D721Med (cell line): ENCODE data around the gene LPCAT2.

Experiments used
- DNase-seq: peaks from one replicate; pipeline ENCODE4 v3.0.0; 2011; ENCODE audit warnings: low spot score; ENCODE audit not compliant: insufficient read length
- FAIRE-seq: peaks from 2 replicates; lab custom pipeline; 2011; peaks lifted over from hg19 to GRCh38; lab: Jason Lieb, UNC
- TF ChIP-seq, protein P1 (sequence below): IDR thresholded peaks from 2 replicates; pipeline ENCODE4 v1.5.1; 2012; ENCODE audit warnings: mild to moderate bottlenecking, control low read depth; ENCODE audit not compliant: insufficient read depth; ENCODE audit errors: missing control alignments

LPCAT2 gene

DNA sequence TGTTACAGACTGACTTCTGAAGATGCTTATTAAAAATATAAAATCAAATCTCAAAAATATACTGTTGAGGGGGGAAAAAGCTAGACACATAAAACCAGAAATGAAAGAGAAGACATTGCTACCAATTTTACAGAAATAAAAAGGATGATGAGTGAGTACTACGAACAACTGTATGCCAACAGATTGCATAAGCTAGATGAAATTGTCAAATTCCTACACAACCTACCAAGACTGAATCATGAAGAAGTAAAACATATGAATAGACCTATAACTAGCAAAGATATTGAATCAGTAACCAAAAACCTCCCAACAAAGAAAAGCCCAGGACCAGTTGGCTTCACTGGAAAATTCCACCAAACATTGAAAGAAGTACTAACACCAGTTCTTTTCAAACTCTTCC lies 54.1 kb downstream of the LPCAT2 start:
- FAIRE-seq (no peak), DNase-seq (no peak)

DNA sequence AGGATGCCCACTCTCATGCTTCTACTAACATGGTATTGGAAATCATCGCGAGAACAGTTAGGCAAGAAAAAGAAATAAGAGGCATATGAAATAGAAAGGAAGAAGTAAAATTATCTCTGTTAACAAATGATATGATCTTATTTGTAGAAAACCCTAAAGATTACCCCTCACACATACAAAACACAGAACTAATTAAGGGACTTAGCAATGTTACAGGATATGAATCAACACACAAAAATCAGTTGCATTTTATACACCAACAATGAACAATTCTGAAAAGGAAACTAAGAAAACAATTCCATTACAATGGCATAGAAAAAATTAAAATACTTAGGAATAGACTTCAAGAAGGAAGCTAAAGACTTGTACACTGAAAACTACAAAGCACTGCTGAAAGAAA lies 54.9 kb downstream of the LPCAT2 start:
- TF ChIP-seq, protein P1, sequence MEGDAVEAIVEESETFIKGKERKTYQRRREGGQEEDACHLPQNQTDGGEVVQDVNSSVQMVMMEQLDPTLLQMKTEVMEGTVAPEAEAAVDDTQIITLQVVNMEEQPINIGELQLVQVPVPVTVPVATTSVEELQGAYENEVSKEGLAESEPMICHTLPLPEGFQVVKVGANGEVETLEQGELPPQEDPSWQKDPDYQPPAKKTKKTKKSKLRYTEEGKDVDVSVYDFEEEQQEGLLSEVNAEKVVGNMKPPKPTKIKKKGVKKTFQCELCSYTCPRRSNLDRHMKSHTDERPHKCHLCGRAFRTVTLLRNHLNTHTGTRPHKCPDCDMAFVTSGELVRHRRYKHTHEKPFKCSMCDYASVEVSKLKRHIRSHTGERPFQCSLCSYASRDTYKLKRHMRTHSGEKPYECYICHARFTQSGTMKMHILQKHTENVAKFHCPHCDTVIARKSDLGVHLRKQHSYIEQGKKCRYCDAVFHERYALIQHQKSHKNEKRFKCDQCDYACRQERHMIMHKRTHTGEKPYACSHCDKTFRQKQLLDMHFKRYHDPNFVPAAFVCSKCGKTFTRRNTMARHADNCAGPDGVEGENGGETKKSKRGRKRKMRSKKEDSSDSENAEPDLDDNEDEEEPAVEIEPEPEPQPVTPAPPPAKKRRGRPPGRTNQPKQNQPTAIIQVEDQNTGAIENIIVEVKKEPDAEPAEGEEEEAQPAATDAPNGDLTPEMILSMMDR: no peak
- DNase-seq: no peak
- FAIRE-seq: no peak

More for the DNA sequence above, 54.1 kb downstream of the LPCAT2 start:
- TF ChIP-seq, protein P1: no peak

DNA sequence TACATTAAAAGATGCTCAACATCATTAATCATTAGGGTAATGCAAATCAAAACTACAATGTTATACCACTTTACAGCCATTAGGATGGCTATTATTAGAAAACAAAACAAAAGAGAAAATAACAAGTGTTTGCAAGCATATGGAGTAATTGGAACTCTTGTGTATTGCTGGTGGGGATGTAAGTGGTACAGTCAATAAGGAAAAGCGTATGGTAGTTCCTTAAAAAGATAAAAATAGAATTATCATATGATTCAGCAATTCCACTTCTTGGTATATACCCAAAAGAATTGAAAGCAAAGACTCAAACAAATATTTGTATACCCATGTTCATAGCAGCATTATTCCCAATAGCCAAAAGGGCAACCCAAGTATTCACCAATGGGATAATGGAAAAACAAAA lies 56.2 kb downstream of the LPCAT2 start:
- DNase-seq (no peak), FAIRE-seq (no peak)
- TF ChIP-seq, protein P1: no peak

DNA sequence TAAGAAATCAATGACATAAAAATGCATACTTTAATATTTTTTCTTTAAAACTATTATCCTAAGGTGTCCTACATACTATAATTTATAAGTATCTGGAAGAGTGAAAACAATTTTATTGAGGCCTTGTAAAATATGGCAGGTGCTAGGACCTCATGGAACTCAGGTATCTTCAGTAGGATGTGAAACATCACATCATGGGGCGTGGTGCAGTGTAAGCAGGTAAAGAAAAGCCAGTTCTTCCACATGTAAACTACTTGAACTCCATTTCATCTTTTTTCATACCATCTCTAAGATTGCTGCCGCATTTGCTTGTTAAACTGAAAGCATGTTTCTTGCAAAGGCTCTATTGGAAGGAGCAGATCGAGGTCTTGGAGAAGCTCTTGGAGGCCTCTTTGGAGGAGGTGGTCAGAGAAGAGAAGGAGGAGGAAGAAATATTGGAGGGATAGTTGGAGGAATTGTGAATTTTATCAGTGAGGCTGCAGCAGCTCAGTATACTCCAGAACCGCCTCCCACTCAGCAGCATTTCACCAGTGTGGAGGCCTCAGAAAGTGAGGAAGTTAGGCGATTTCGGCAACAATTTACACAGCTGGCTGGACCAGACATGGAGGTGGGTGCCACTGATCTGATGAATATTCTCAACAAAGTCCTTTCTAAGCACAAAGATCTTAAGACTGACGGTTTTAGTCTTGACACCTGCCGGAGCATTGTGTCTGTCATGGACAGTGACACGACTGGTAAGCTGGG lies 57.7 kb downstream of the LPCAT2 start, which contains the start of gene CAPNS2:
TSS of gene CAPNS2 (plus strand) at position 253 of the 744 bp plus-strand sequence. CDS start at position 326, 73 bp downstream.
- DNase-seq (no peak), FAIRE-seq (no peak)

DNA sequence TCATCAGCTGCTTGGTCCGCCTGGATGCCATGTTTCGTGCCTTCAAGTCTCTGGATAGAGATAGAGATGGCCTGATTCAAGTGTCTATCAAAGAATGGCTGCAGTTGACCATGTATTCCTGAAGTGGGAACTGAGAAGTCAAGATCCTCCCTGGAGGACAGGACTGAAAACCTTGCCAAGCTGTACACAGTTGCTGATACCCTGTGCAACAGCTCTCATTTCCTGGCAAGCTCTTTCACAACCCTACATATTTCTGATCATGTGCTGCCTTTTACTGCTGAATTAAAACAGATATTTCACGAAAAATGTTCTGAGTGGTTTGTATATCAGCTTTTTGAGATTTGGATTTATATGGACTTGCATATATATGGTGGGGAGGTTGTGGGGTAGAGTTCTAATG lies 58.5 kb downstream of the LPCAT2 start:
- TF ChIP-seq, protein P1: no peak
- FAIRE-seq: no peak
- no peak for DNase-seq

More for the DNA sequence above, 57.7 kb downstream of the LPCAT2 start, which contains the start of gene CAPNS2:
- TF ChIP-seq, protein P1: no peak

DNA sequence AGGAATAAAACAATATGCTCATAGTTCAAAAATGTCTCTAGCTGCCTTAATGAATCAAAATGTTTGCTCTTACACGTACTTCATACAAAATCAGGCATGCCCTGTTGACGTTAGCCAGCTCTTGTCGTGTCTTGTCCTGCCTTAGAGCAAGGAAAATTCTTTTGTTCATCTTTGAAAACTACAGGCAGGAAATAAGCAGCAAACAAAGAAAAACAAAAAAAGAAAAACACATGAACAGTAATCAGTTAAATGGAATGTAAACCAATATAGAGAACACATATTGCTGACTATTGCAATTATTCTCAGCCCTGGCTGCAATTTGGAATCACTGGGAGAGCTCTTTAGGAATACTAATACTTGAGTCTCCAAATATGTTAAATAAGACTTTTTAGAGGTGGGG lies 59.3 kb downstream of the LPCAT2 start:
- TF ChIP-seq, protein P1: no peak
- FAIRE-seq (no peak), DNase-seq (no peak)

DNA sequence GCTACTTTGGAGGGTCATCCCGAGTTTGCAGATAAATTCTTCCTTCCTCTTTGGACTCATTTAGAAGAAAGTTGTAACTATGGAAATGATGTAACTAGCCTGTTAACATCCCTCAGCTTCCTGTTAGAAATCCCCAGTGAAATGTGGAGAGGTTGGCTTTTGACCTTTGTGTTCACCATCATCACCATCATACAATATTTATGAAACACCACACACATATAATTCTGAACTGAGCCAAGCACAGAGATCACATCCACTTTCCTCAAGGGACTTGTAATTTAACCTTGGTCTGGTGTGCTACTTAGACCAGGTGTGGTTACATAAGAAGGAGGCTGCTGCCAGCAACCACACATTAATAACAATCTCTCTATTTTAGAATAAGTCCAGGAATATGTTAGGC lies 60.2 kb downstream of the LPCAT2 start:
- DNase-seq (no peak), FAIRE-seq (no peak)
- TF ChIP-seq, protein P1: no peak
